GM21381 (cell line): ENCODE data around the gene GSG1L.

Experiments
- ATAC-seq: cut with Tn5 transposase; IDR thresholded peaks from one replicate; pipeline ENCODE4 v1.9.1; 2021; ENCODE audit warnings: mild to moderate bottlenecking, moderate library complexity; ENCODE audit not compliant: unreplicated experiment

Gene GSG1L

DNA sequence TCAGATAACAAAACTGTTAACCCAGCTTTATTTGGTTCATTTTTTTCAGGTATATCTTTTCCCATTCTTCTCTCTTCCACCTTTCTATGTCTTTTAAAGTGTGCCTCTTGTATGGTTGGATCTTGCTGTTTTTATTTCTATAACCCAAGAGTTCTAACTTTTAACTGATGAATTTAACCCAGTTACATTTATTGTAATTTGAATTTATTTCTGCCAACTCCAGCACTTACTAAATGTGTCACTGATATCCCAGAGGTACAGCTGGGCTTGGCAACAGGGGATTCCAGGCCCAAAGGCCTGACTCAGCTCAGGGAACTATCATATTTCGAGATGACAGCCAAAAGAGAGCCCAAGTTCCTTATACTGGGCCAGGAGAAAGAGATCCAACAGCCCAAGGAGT lies 200.1 kb downstream of the GSG1L start:
- no peak for ATAC-seq

- ATAC-seq, result no peak
These were observed 200.6 kb downstream of the GSG1L start for GRCh38 chr16:27862953-27863352.

- ATAC-seq, result no peak
These were observed 203.4 kb downstream of the GSG1L start for GRCh38 chr16:27860091-27860490.

DNA sequence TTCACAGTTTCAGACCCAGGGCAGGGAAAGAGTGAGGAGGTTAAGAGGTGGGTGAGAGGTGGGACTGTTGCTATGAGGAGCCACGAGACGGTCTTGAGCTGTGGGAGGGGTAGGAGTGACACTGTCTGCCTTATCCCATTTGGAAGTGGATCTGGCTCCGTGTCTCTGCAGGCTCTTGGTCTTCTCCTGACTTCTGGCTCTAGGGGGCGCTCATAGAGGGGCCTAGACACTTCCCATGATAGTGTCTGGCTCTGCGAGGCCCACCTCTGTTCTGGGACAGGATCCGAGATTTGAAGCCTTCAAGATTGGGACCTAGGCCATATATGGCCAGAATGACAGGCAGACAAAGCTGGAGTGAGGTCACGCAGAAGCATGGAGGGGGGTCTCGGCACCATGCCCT lies 204.5 kb downstream of the GSG1L start:
- ATAC-seq, result no peak

- no peak for ATAC-seq
These were observed 209.9 kb downstream of the GSG1L start for GRCh38 chr16:27853651-27854050.

- ATAC-seq, result no peak
These were observed 210.4 kb downstream of the GSG1L start for GRCh38 chr16:27853101-27853500.

GRCh38 chr16:27852681-27853080 lies 210.8 kb downstream of the GSG1L start:
- no peak for ATAC-seq

- ATAC-seq, result no peak
These were observed 211.4 kb downstream of the GSG1L start for GRCh38 chr16:27852116-27852515.

GRCh38 chr16:27851586-27851985 lies 211.9 kb downstream of the GSG1L start:
- no peak for ATAC-seq

DNA sequence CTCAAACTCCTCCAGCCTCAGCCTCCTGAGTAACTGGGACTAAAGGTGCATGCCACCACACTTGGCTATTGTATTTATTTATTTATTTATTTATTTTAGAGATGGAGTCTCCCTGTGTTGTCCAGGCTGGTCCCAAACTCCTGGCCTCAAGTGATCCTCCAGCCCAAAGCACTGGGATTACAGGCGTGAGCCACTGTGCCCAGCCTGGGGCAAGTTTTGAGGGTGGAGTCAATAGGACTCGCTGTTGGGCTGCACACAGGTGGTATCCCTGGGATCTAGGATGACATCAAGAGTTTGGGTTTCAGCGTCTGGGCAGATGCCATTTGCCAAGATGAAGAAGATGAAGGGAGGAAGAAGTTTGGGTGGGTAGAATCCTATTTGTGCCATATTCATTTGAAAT lies 213.9 kb downstream of the GSG1L start:
- ATAC-seq, result no peak

DNA sequence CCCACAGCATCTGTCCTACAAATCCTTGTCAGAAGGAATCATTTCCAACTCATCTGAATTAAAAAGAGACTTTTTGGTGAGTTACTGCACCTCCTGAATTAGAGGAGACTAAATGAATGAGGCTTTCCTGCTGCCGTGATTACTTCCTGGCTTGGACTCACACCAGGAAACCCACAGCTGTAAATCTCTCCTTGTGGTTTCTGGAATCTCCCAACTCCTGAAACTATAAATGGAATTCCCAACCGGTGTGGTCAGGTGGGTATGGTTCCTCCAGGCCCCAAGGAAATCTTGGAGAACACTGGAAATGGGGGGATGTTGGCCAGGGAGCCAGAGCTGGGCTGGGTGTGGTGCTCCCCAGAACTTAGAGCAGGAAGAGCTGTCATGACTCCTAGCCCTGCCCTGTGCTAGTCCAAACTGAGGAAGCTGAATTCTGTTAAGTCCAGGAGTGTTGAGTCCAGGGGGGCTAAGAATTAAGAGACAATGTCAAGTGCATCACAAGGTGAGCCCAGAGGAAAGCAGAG lies 216.4 kb downstream of the GSG1L start:
- ATAC-seq, result no peak

DNA sequence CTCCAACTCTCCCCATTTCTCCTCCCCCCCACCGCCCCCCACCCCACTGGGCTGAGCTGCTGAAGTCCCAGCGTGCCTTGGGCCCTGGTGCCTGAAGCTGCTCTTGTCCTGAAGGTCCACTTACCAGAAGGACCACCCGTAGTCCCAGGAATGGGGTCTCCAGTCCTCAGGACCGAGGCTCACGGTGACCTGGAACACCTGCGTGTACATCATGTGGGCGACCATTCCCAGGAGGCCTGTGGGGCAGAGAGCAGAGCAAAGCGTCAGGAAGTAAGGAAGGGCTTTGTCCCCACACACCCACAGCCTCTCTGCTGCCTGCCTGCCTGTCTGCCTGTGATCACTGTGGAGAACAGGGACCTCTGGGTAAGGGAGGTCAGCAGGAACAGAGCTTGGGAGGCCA lies 218.7 kb downstream of the GSG1L start:
- ATAC-seq, result no peak

- no peak for ATAC-seq
These were observed 219.7 kb downstream of the GSG1L start for GRCh38 chr16:27843800-27844199.

DNA sequence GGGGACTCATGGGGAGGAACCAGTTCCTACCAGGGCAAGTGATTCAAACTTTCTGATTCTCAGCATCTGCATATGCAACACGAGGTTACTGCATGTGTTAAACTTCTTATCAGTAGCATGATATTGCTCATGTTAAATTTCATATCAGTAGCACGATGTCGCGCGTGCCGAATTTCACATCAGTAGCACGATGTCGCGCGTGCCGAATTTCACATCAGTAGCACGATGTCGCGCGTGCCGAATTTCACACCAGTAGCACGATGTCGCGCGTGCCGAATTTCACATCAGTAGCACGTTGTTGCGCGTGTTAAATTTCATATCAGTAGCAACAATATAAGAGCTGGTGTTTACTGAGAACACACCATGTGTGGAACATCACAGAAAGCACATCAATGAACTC lies 221.6 kb downstream of the GSG1L start:
- ATAC-seq, result no peak

DNA sequence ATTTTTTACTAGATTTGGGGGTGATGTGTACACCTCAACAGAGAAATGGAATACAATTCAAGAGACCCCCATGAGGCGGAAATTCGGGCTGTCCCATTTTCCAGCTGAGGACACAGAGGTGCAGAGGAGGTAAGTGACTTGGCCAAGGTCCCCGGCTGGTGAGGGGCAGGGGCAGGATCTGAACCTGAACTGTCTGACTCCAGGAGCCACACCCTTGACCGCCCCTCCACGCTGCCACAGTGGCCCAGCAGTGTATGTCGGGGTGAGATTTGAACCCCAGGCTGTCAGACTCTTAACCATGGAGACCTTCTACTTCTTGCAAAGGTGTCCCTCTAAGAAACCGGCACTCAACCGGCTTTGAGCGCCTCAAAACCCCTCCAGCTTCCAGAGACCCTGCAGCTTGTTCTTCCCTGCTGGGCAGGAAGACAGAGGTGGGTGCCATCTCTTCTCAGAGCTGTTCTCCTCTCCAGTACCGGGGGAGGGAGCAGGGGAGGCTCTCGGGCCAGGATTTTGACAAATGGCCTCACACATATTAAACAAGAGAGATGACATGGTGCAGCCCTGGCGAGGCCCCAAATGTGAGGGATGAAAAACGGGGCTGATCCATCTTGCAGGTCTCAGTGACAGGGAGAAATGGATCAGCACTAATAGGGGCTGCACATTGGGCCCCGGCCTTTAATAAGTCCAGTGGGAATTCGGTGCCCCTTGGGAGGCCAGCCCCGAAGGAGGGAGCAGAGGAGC lies 222.3 kb downstream of the GSG1L start:
- no peak for ATAC-seq

DNA sequence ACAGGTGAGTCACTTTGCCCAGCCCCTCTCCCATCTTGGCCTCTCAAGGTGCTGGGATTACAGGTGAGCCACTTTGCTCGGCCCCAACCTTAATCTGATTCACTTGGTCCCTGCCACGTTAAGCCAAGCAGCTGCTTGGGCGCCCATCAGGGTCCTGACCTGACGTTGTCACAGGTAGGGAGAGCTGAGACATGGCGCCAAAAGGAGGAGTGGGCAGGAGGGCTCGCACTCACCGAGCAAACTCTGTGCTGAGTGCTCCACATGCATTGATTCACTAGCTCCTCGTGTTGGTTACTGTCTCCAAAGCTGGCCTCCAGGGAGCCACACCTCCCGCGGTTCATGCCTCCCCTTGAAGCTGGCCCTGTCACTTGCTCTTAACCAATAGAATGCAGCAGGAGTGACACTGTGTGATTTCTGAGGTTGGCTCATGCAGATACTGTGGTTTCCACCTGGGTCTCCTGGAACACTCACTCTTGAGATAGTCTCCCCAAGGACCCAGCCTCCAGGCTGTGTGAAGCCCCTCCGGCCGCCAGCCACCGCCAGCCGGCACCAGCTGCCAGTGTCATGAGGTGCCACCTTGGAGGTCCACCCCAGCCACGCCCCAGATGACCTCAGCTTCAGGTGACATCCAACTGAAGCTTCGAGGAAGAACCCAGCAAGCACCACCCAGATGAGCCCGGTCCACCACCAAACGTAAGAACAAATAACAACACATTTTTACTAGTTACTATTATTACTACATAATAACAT lies 223.0 kb downstream of the GSG1L start:
- ATAC-seq, result no peak

DNA sequence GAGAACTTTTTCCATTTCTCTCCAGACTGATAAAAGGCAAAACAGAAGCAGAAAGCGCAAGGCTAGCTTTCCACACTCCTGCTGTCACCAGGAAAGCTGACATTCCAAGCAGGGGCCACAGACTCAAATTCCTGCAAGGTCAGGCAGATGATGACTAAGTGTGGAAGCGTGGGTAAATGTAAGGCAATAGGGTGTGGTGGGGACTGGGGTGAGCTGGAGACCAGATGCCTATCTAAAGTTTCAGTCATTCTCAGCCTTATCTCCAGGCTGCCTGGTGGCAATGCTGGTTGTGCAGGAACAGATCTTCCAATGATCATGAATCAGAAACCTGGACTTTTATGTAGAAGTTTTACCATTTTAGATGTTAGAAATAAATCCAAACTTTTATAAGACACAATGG lies 224.1 kb downstream of the GSG1L start:
- ATAC-seq, result no peak

- ATAC-seq, result no peak
These were observed 224.9 kb downstream of the GSG1L start for GRCh38 chr16:27838536-27839175.

DNA sequence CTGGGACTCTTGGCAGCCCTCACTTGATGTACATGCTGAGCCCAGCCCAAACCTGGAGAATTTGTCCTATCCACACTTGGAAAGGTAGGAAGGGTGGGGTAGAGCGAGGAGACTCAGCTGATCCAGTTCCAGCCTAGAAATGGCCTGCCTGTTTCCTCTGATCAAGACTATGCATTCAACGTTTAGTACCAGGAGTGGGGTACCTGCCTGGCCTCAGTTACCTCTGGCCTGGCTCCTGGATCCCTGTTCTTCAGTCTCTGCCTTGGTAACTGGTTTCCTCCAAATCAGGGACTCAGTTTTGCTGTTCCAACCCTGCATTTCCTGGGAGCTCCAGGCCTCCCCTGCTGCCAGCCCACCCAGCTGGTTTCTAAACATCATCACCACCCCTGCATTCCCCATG lies 233.5 kb downstream of the GSG1L start:
- ATAC-seq, result no peak

DNA sequence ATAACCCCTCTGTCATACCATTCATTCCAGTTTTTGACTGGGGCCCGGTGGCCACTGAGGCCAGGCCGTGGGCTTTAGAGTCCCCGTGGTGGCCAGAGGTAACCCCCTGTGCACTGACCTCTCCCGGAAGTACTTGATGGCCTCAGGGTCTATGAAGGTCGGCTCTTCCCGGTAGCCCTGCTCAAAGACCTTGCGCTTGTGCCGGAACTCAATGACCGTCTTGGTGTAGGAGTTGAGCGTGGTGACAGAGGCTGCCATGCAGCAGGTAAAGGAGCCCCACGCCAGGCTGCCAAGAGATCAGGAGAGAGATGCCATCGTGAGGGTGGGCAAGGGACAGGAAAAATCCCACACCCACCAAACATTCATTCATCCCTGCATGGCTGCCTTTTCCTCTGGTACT lies 234.8 kb downstream of the GSG1L start:
- ATAC-seq, result no peak

DNA sequence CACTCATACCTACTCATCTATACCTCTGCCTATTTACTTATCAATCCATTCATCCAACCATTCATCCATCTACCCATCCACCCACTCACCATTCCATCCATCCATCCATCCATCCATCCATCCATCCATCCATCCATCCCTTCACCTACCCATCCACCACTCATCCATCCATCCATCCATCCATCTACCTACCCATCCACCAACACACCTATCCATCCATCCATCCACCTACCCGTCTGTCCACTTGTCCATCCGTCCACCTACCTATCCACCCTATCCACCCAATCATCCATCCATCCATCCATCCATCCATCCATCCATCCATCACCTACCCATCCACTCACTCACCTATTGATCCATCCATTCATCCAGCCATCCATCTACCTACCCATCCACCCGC lies 235.7 kb downstream of the GSG1L start:
- ATAC-seq, result no peak

DNA sequence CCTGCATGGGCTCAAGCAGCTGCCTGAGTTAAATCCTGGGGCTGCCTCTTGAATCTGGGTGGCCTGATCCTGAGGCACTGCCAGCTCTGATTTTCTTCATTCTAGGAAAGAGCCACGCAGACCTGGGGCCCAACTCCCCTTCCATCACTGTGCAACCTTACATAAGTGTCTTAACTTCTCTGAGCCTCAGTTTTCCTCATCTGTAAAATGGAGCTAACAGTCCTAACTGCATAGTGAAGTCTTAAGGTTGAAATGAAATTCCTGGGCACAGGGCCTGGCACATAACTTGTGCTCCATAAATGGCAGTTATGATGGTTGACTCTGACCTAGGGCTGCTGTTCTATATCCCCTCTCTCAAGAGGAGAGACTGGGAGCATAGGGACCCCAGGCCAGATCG lies 236.6 kb downstream of the GSG1L start:
- ATAC-seq, result no peak
